ENCODE data around the gene SYNC. TPM values are rescaled to one million over a fixed set of nuclear protein-coding genes. Genes with fewer than 3 reads are reported as not detected.
A peak's percentile ranks its signal among the peaks of the same experiment; 100 is the strongest.

Gene SYNC
- total and polyA plus RNA-seq, 2 of the 8 experiments (the other 6 are each of a cell fraction or from before 2014, with no cell fraction given), result 0.06 to 0.17 TPM

DNA sequence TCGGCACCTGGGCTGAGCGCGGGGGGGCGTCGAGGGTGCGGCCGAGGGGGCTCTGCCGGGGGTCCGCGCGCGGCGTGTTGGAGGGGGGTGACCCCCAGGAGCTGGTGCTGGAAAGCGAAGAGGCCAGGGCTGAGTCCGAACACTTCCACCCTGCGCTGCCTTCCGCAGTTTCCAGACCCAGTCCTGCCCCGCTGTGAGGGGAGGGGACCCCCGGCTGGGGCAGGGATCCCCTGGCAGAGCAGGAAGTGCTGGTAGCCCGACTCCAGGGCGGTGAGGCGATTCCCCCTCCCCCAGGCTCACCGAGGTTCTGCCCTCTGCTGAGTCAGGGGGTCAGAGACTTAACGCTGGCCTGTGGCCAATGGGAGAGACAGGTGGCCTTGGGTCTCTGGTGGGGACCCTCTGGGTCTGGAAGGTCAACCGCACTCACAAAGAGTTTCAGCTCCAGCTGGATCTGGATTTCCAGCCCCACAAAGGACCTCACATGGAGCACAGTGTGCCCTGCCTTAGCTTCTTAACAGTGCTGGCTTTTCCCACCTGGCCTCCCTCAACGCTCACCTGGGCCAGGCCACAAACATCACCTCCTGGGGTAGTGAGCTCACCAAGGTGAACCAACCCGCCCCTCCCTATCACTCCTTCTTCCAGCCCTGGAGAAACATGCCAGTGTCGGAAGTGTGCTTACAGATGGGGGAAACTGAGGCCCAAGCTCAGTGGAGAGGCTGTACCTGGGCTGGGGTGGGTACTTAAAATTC lies 39.8 kb upstream of the SYNC start (continued):
- TF ChIP-seq JUN (IDR thresholded peaks at IDR 0.05; ENCODE audit: low read depth, low read length) (no peak), E2F6 (IDR thresholded peaks at IDR 0.05) (no peak), KDM4A (IDR thresholded peaks at IDR 0.05; ENCODE audit: low read depth, low read length, severe bottlenecking) (peak; percentile 46), TCF12 (IDR thresholded peaks at IDR 0.05; ENCODE audit: low read depth, low read length) (0 out of 2 replicates have a peak, but pooled peaks have one; percentile 42), NANOG (IDR thresholded peaks at IDR 0.05; ENCODE audit: insufficient read depth, low read depth, low read length, poor library complexity, severe bottlenecking) (no peak), SP4 (IDR thresholded peaks at IDR 0.05; ENCODE audit: low read length) (no peak), BRCA1 (IDR thresholded peaks at IDR 0.05; ENCODE audit: low read depth, low read length) (no peak), MAX (IDR thresholded peaks at IDR 0.05) (no peak), RFX5 (IDR thresholded peaks at IDR 0.05; ENCODE audit: borderline replicate concordance, low read depth, low read length) (no peak), POU5F1 (IDR thresholded peaks at IDR 0.05; ENCODE audit: low read depth, low read length) (no peak), CBX8 (IDR thresholded peaks at IDR 0.05; ENCODE audit: borderline replicate concordance, low read depth, low read length) (no peak), SIN3A (conservative IDR thresholded peaks at IDR 0.05 in 1 of 2, IDR thresholded peaks at IDR 0.05 in 1 of 2; ENCODE audit: low read depth in 1 of 2, low read length in 2 of 2) (0 out of 4 replicates have a peak, but pooled peaks of 1 of the 2 experiments have one; percentile 44), POLR2AphosphoS5 (IDR thresholded peaks at IDR 0.05; ENCODE audit: low read depth, low read length) (no peak), TBP (IDR thresholded peaks at IDR 0.05; ENCODE audit: low read depth, low read length) (no peak; the same call in 1 of the 2 replicates), ASH2L (IDR thresholded peaks at IDR 0.05; ENCODE audit: low read length) (peak; percentile 71), POLR2A (IDR thresholded peaks at IDR 0.05; ENCODE audit: control extremely low read depth in 1 of 2, low read depth in 2 of 2, low read length in 2 of 2) (peak in 1 of 2 experiments; percentile 47; a peak in 2 of 3 replicates), SP1 (IDR thresholded peaks at IDR 0.05; ENCODE audit: low read depth, low read length) (no peak; the same call in 1 of the 2 replicates), CEBPB (IDR thresholded peaks at IDR 0.05; ENCODE audit: low read depth, low read length) (no peak), HDAC2 (IDR thresholded peaks at IDR 0.05; ENCODE audit: borderline replicate concordance in 1 of 2, low read depth in 2 of 2, low read length in 2 of 2) (0 out of 4 replicates have a peak, but pooled peaks of 1 of the 2 experiments have one; percentile 42), CTBP2 (IDR thresholded peaks at IDR 0.05; ENCODE audit: borderline replicate concordance, insufficient read depth, insufficient read length, low read length) (no peak)
- TF ChIP-seq, protein P1, sequence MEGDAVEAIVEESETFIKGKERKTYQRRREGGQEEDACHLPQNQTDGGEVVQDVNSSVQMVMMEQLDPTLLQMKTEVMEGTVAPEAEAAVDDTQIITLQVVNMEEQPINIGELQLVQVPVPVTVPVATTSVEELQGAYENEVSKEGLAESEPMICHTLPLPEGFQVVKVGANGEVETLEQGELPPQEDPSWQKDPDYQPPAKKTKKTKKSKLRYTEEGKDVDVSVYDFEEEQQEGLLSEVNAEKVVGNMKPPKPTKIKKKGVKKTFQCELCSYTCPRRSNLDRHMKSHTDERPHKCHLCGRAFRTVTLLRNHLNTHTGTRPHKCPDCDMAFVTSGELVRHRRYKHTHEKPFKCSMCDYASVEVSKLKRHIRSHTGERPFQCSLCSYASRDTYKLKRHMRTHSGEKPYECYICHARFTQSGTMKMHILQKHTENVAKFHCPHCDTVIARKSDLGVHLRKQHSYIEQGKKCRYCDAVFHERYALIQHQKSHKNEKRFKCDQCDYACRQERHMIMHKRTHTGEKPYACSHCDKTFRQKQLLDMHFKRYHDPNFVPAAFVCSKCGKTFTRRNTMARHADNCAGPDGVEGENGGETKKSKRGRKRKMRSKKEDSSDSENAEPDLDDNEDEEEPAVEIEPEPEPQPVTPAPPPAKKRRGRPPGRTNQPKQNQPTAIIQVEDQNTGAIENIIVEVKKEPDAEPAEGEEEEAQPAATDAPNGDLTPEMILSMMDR (IDR thresholded peaks at IDR 0.05; ENCODE audit: control extremely low read depth in 1 of 3, insufficient read depth in 1 of 3, low read depth in 1 of 3, low read length in 3 of 3), result no peak
